Liver (tissue), 3 donors: ENCODE measurements around the gene TECTB.

Source experiments
- ATF3 ChIP-seq: IDR thresholded peaks from 2 replicates; pipeline ENCODE4 v1.6.1; 2016; ENCODE audit warnings: antibody characterized with exemption
- CTCF ChIP-seq: fragments of 150-350 bp; IDR thresholded peaks from 2 replicates; pipeline ENCODE4 v1.5.1; 2017; ENCODE audit warnings: improper control_type of control experiment, low read depth, low read length; ENCODE audit not compliant: missing input control
- GABPA ChIP-seq, 2 donors: IDR thresholded peaks in 1 of 2; conservative IDR thresholded peaks in 1 of 2; 2 replicates each; pipeline ENCODE4 v1.6.1; 2016; ENCODE audit warnings: antibody characterized with exemption in 2 of 2, mild to moderate bottlenecking in 1 of 2, moderate library complexity in 1 of 2
- HNF4G ChIP-seq: IDR thresholded peaks from 2 replicates; pipeline ENCODE4 v1.6.1; 2016; ENCODE audit warnings: antibody characterized with exemption
- MAX ChIP-seq: IDR thresholded peaks from 2 replicates; pipeline ENCODE4 v1.6.1; 2016; ENCODE audit warnings: antibody characterized with exemption
- RAD21 ChIP-seq, 2 donors: IDR thresholded peaks; 2 replicates each; pipeline ENCODE4 v1.6.1; 2016; ENCODE audit warnings: antibody characterized with exemption in 2 of 2, mild to moderate bottlenecking in 2 of 2
- REST ChIP-seq: IDR thresholded peaks from 2 replicates; pipeline ENCODE4 v1.6.1; 2016; ENCODE audit warnings: antibody characterized with exemption, mild to moderate bottlenecking
- RXRA ChIP-seq, 2 donors: IDR thresholded peaks; 2 replicates each; pipeline ENCODE4 v1.6.1; 2017 to 2018; ENCODE audit warnings: antibody characterized with exemption in 2 of 2, mild to moderate bottlenecking in 1 of 2
- SP1 ChIP-seq: IDR thresholded peaks from 2 replicates; pipeline ENCODE4 v1.6.1; 2018; ENCODE audit warnings: antibody characterized with exemption, mild to moderate bottlenecking
- YY1 ChIP-seq: IDR thresholded peaks from 2 replicates; pipeline ENCODE4 v1.6.1; 2016; ENCODE audit warnings: antibody characterized with exemption, mild to moderate bottlenecking
- ZBTB33 ChIP-seq: IDR thresholded peaks from 2 replicates; pipeline ENCODE4 v1.6.1; 2016; ENCODE audit warnings: antibody characterized with exemption
- donor health status: healthy.
- donor health status: healthy.

- TF ChIP-seq CTCF (no peak), REST (no peak), ZBTB33 (no peak), SP1 (no peak), RAD21 (IDR thresholded peaks at IDR 0.05) (no peak), HNF4G (no peak), RXRA (IDR thresholded peaks at IDR 0.05) (no peak), YY1 (no peak), GABPA (IDR thresholded peaks at IDR 0.05 in 1 of 2, conservative IDR thresholded peaks at IDR 0.05 in 1 of 2) (no peak), MAX (no peak), ATF3 (no peak)
Observed at GRCh38 chr10:112332022-112332421, 48.8 kb downstream of the TECTB start.
